Measurements from ENCODE around the gene DEPDC5. TPM values are rescaled to one million over a fixed set of nuclear protein-coding genes. Genes with fewer than 3 reads are reported as not detected.

DEPDC5 gene
- total and polyA plus RNA-seq, 9 of the 15 experiments (the other 6 are each of a cell fraction or from before 2014, with no cell fraction given), result 2.3 to 12.3 (median 10.7) TPM

- Histone ChIP-seq H2AFZ (ENCODE audit: low read depth, low read length) (no peak overlapping the region), H3K9me3 (replicated peaks; ENCODE audit: control insufficient read depth, insufficient read depth, low read depth, low read length) (no peaks in the 10 kb centered on the region), H3K27ac (ENCODE audit: extremely low read depth, low read depth, low read length) (no peak overlapping the region), H3K9ac (ENCODE audit: insufficient read depth in 1 of 2, low read depth in 2 of 2, low read length in 2 of 2) (peak overlapping the region in 1 of 2 experiments; percentile 53; a peak in 1 of 4 replicates), H3K9me1 (ENCODE audit: control insufficient read depth, insufficient read depth, low read length) (peaks cover 9% of the 10 kb centered on the region), H3K79me2 (ENCODE audit: control insufficient read depth, insufficient read depth, low read length) (peaks cover 50% of the 10 kb centered on the region), H3K4me2 (ENCODE audit: insufficient read depth, low read length) (no peak overlapping the region), H3K27me3 (ENCODE audit: control insufficient read depth in 2 of 2, insufficient read depth in 2 of 2, low read length in 2 of 2) (no peaks in the 10 kb centered on the region), H3K4me1 (replicated peaks in 1 of 2; ENCODE audit: control insufficient read depth in 2 of 2, insufficient read depth in 2 of 2, low read length in 2 of 2) (peaks cover 0 to 4% of the 10 kb centered on the region in 2 experiments; a peak in 3 of 5 replicates), H4K20me1 (replicated peaks; ENCODE audit: control insufficient read depth, insufficient read depth, low read length) (peaks cover 37% of the 10 kb centered on the region), H3K4me3 (no peak overlapping the region), H3K36me3 (ENCODE audit: control insufficient read depth, insufficient read depth, low read length) (peaks cover 67% of the 10 kb centered on the region)
- no peak for ATAC-seq
- FAIRE-seq, result no peak
- WGBS (ENCODE audit: insufficient coverage, low coverage, missing lambda C conversion rate), result 95% methylated on average over 12 of the region's 12 CpGs
- TF ChIP-seq PTRF (tag; IDR thresholded peaks at IDR 0.05) (no peak), LEF1 (IDR thresholded peaks at IDR 0.05) (no peak), ZNF766 (CRISPR knock-in tag; conservative IDR thresholded peaks at IDR 0.05) (no peak)
- no peak for DNase-seq (ENCODE audit: extremely low read depth in 1 of 4, low spot score in 3 of 4)
- POLR2A ChIA-PET, result no interaction called here
- CTCF ChIA-PET (ENCODE audit: low intra/inter-chr PET ratio), result no interaction called here
- in situ Hi-C loops (cut with MboI), result no loop called here
- no TSS peak for BruUV-seq (replicated peaks)
- intact Hi-C loops (cut with micrococcal nuclease), result no loop called here
These were observed 202.5 kb downstream of the DEPDC5 start for GRCh38 chr22:31956360-31956759.

Small RNAs within 50 kb of the gene (small RNA-seq; reads per million reads assigned to genes)
- not detected for gene RN7SL20P

Other genes with a start within 250 kb of the DEPDC5 start
- 33.3 and 47.1 TPM in 2 replicates for gene PISD, start 91.8 kb upstream of the DEPDC5 start, total RNA-seq (2014; rRNA removed)
- 20.2 and 24.5 TPM in 2 replicates for gene PISD, start 91.8 kb upstream of the DEPDC5 start, total RNA-seq (2014; rRNA removed; fragmentation: Illumina TruSeq; extraction: Trizol)
- gene PISD, start 91.8 kb upstream of the DEPDC5 start, total RNA-seq (2015; rRNA removed; fragmentation: Illumina TruSeq; extraction: Trizol), result 27.4 and 28.1 TPM in 2 replicates
- gene PISD, start 91.8 kb upstream of the DEPDC5 start, total RNA-seq (2021), result 56.8 and 63.1 TPM in 2 replicates
- 29.1 and 44.3 TPM in 2 replicates for gene PISD, start 91.8 kb upstream of the DEPDC5 start, polyA plus RNA-seq (2011; rRNA removed)
- gene PISD, start 91.8 kb upstream of the DEPDC5 start, polyA plus RNA-seq (2014; fragmentation: Illumina TruSeq; extraction: Trizol), result 42.6 and 48.5 TPM in 2 replicates
- 10 to 100 TPM; 44.4 to 65.9 TPM for gene PISD, start 91.8 kb upstream of the DEPDC5 start, polyA plus RNA-seq (2014; fragmentation: Nextera tagmentation; extraction: Ambion mirVana)
- 36.6 and 44.9 TPM in 2 replicates for gene PISD, start 91.8 kb upstream of the DEPDC5 start, polyA plus RNA-seq (2014; rRNA removed)
- gene PRR14L, start 3.9 kb upstream of the DEPDC5 start, total RNA-seq (2014; rRNA removed), result 8.9 and 9.6 TPM in 2 replicates
- 18.2 and 21.4 TPM in 2 replicates for gene PRR14L, start 3.9 kb upstream of the DEPDC5 start, total RNA-seq (2014; rRNA removed; fragmentation: Illumina TruSeq; extraction: Trizol)
- 17.2 and 18.8 TPM in 2 replicates for gene PRR14L, start 3.9 kb upstream of the DEPDC5 start, total RNA-seq (2015; rRNA removed; fragmentation: Illumina TruSeq; extraction: Trizol)
- gene PRR14L, start 3.9 kb upstream of the DEPDC5 start, total RNA-seq (2021), result 30.2 and 36.3 TPM in 2 replicates
- gene PRR14L, start 3.9 kb upstream of the DEPDC5 start, polyA plus RNA-seq (2011; rRNA removed), result 11.1 and 14.4 TPM in 2 replicates
- gene PRR14L, start 3.9 kb upstream of the DEPDC5 start, polyA plus RNA-seq (2014; fragmentation: Illumina TruSeq; extraction: Trizol), result 11.6 and 12.3 TPM in 2 replicates
- gene PRR14L, start 3.9 kb upstream of the DEPDC5 start, polyA plus RNA-seq (2014; fragmentation: Nextera tagmentation; extraction: Ambion mirVana), result 1 to 10 TPM; 2.8 to 6.8 TPM
- 9.8 and 12.8 TPM in 2 replicates for gene PRR14L, start 3.9 kb upstream of the DEPDC5 start, polyA plus RNA-seq (2014; rRNA removed)
- 97.3 and 109 TPM in 2 replicates for gene YWHAH, start 190.5 kb downstream of the DEPDC5 start, total RNA-seq (2014; rRNA removed)
- 140 and 203 TPM in 2 replicates for gene YWHAH, start 190.5 kb downstream of the DEPDC5 start, total RNA-seq (2014; rRNA removed; fragmentation: Illumina TruSeq; extraction: Trizol)
- 106 and 114 TPM in 2 replicates for gene YWHAH, start 190.5 kb downstream of the DEPDC5 start, total RNA-seq (2015; rRNA removed; fragmentation: Illumina TruSeq; extraction: Trizol)
- 141 and 162 TPM in 2 replicates for gene YWHAH, start 190.5 kb downstream of the DEPDC5 start, total RNA-seq (2021)
- gene YWHAH, start 190.5 kb downstream of the DEPDC5 start, polyA plus RNA-seq (2011; rRNA removed), result 100 and 119 TPM in 2 replicates
- gene YWHAH, start 190.5 kb downstream of the DEPDC5 start, polyA plus RNA-seq (2014; fragmentation: Illumina TruSeq; extraction: Trizol), result 171 and 177 TPM in 2 replicates
- gene YWHAH, start 190.5 kb downstream of the DEPDC5 start, polyA plus RNA-seq (2014; fragmentation: Nextera tagmentation; extraction: Ambion mirVana), result 10 to 100 TPM; 32.0 to 39.6 TPM
- 105 and 106 TPM in 2 replicates for gene YWHAH, start 190.5 kb downstream of the DEPDC5 start, polyA plus RNA-seq (2014; rRNA removed)

Data from K562 (cell line).